NT2/D1 (cell line): Measurements from ENCODE around the gene TRIM72.

Experiments
- YY1 ChIP-seq: IDR thresholded peaks from 2 replicates; pipeline ENCODE4 v1.6.1; 2011; ENCODE audit not compliant: insufficient read length, insufficient read depth
- ZNF274 ChIP-seq: IDR thresholded peaks from 2 replicates; pipeline ENCODE4 v1.6.1; 2011; ENCODE audit warnings: mild to moderate bottlenecking, low read depth, low read length

DNA sequence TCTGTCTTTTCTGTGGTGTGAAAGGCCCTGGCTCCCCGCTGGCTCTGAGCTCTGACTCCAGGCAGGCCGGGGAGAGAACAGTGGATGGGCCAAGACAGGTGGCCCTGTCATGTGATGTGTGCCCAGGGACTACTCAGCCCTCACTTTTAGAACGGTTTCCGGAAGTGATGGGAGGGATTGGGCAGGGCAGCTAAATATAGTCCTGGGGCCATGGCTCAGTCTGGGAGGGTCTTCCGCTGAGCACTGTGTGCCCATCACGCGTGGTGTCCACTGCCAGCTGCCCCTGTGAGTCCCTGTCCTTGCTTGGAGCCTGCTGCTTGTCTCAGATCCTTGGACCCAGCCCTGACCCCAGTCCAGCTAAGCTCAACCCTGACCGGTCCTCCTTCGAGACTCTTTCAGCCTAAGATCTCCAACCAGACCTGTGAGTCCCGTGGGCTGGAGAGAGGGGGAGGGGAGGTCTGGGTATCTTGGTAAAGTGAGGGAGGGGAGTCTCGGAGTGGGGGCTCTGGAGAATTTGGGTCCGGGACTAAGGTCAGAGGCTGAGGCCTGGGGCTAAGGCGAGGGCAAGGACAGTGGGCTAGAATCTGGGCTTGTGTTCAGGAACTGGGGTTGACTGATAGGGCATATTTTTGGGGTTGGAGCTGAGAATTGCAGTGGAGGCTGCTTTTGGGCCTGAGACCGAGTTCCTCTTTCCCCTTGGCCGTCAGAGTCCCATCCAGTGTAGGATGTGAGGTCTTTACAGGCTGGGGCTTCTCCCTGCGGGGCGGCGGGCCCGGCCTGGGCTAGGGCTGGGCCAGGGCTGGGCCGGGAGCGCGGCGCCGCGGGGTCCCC, at the start of gene TRIM72:
- TF ChIP-seq ZNF274 (no peak), YY1 (no peak)
